Esophagus muscularis mucosa (tissue), 3 donors: ENCODE results near the gene F3.

Experiments
- POLR2A ChIP-seq: fragments of 450-650 bp; IDR thresholded peaks from one replicate; pipeline ENCODE4 v1.6.1; 2017; ENCODE audit warnings: antibody characterized with exemption, moderate library complexity, mild to moderate bottlenecking, low read depth
- POLR2AphosphoS5 ChIP-seq, 2 donors: sonication (generic); formaldehyde crosslinking; IDR thresholded peaks; one replicate each; pipeline ENCODE4 v1.6.1; 2017; ENCODE audit warnings: antibody characterized with exemption in 2 of 2
- TF ChIP-seq, protein P1 (sequence below), 3 experiments: fragments of 200-600 bp in 2 of 3; fragments of 450-650 bp in 1 of 3; sonication (generic) in 2 of 3; IDR thresholded peaks; one replicate each; pipeline ENCODE4 v1.5.1; 2017 to 2019; ENCODE audit warnings: antibody characterized with exemption in 3 of 3, mild to moderate bottlenecking in 2 of 3, moderate library complexity in 1 of 3

DNA sequence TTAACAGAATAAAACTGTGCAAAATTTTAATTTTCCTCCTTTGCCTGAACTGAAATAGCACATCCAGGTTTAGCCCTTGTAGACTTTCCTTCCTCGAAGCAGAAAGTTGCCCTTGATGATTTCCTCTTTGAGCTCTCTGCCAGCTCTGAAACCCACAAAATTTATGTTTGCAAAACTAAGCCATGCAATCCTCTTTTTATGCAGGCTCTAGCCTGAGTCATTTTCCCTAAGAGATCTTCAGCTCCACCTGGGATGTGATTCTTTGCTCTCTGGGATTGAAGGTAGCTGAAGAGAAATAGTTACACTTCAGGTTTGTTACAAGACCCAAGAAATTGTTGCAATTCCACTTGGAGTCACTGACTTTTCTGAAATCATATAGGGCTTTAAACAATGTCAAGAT is 1.4 kb upstream of the F3 start:
- TF ChIP-seq, protein P1, sequence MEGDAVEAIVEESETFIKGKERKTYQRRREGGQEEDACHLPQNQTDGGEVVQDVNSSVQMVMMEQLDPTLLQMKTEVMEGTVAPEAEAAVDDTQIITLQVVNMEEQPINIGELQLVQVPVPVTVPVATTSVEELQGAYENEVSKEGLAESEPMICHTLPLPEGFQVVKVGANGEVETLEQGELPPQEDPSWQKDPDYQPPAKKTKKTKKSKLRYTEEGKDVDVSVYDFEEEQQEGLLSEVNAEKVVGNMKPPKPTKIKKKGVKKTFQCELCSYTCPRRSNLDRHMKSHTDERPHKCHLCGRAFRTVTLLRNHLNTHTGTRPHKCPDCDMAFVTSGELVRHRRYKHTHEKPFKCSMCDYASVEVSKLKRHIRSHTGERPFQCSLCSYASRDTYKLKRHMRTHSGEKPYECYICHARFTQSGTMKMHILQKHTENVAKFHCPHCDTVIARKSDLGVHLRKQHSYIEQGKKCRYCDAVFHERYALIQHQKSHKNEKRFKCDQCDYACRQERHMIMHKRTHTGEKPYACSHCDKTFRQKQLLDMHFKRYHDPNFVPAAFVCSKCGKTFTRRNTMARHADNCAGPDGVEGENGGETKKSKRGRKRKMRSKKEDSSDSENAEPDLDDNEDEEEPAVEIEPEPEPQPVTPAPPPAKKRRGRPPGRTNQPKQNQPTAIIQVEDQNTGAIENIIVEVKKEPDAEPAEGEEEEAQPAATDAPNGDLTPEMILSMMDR (IDR thresholded peaks at IDR 0.05): no peak
- TF ChIP-seq POLR2A (no peak), POLR2AphosphoS5 (IDR thresholded peaks at IDR 0.05) (no peak)
